Stimulated activated memory B cell treated with anti-CD40 and anti-IgM and Interleukin-4, amounts not matched to agents 10 μg/mL and 1 μg/mL and 100 μg/mL, for 72 hours (primary cell): ENCODE data around the gene AVL9.

Experiments used
- ATAC-seq: fragments of 150-1000 bp; cut with Tn5 transposase; 2 replicates; pipeline ENCODE4 v1.10.0; 2021
- H3K27ac Mint-ChIP-seq: one replicate; pipeline ENCODE4 v1.8.0; 2022; ENCODE audit warnings: mild to moderate bottlenecking, mixed read lengths
- H3K27me3 Mint-ChIP-seq: one replicate; pipeline ENCODE4 v1.8.0; 2022; ENCODE audit warnings: mixed read lengths
- H3K36me3 Mint-ChIP-seq: one replicate; pipeline ENCODE4 v1.8.0; 2022; ENCODE audit warnings: mixed read lengths
- H3K4me1 Mint-ChIP-seq: one replicate; pipeline ENCODE4 v1.8.0; 2022; ENCODE audit warnings: mixed read lengths
- H3K4me3 Mint-ChIP-seq: one replicate; pipeline ENCODE4 v1.8.0; 2022; ENCODE audit warnings: mild to moderate bottlenecking, moderate library complexity, mixed read lengths
- H3K9me3 Mint-ChIP-seq: one replicate; pipeline ENCODE4 v1.8.0; 2022; ENCODE audit warnings: mixed read lengths

The AVL9 gene

GRCh38 chr7:32536585-32536984 is 41.3 kb downstream of the AVL9 start:
- Mint-ChIP-seq H3K4me1 (peaks cover 24% of the 10 kb centered on the region), H3K27me3 (no peaks in the 10 kb centered on the region), H3K27ac (no peak overlapping the region), H3K36me3 (peaks cover 5% of the 10 kb centered on the region), H3K4me3 (no peak overlapping the region), H3K9me3 (no peaks in the 10 kb centered on the region)
- no peak for ATAC-seq

GRCh38 chr7:32537760-32538159 is 42.5 kb downstream of the AVL9 start:
- Mint-ChIP-seq H3K4me1 (peaks cover 24% of the 10 kb centered on the region), H3K4me3 (no peak overlapping the region), H3K9me3 (no peaks in the 10 kb centered on the region), H3K36me3 (peaks cover under 1% of the 10 kb centered on the region), H3K27ac (no peak overlapping the region), H3K27me3 (no peaks in the 10 kb centered on the region)
- no peak for ATAC-seq

GRCh38 chr7:32539366-32539765 is 44.1 kb downstream of the AVL9 start:
- Mint-ChIP-seq H3K4me3 (no peak overlapping the region), H3K27me3 (no peaks in the 10 kb centered on the region), H3K36me3 (peaks cover 16% of the 10 kb centered on the region), H3K9me3 (no peaks in the 10 kb centered on the region), H3K4me1 (peaks cover 31% of the 10 kb centered on the region), H3K27ac (no peak overlapping the region)
- ATAC-seq: no peak

- no peaks in the 10 kb centered on the region for H3K9me3 Mint-ChIP-seq
- no peak for ATAC-seq
- no peak overlapping the region for H3K4me3 Mint-ChIP-seq
- no peak overlapping the region for H3K27ac Mint-ChIP-seq
- no peaks in the 10 kb centered on the region for H3K27me3 Mint-ChIP-seq
- peaks cover 29% of the 10 kb centered on the region for H3K4me1 Mint-ChIP-seq
- H3K36me3 Mint-ChIP-seq: peaks cover 17% of the 10 kb centered on the region
Measured at GRCh38 chr7:32539919-32540531, 44.7 kb downstream of the AVL9 start.

GRCh38 chr7:32542595-32542994 is 47.3 kb downstream of the AVL9 start:
- peaks cover 27% of the 10 kb centered on the region for H3K36me3 Mint-ChIP-seq
- no peak for ATAC-seq
- H3K4me3 Mint-ChIP-seq: no peak overlapping the region
- no peaks in the 10 kb centered on the region for H3K9me3 Mint-ChIP-seq
- H3K27me3 Mint-ChIP-seq: no peaks in the 10 kb centered on the region
- no peak overlapping the region for H3K27ac Mint-ChIP-seq
- peaks cover 13% of the 10 kb centered on the region for H3K4me1 Mint-ChIP-seq

- Mint-ChIP-seq H3K36me3 (peaks cover 47% of the 10 kb centered on the region), H3K9me3 (no peaks in the 10 kb centered on the region), H3K4me3 (no peak overlapping the region), H3K27me3 (no peaks in the 10 kb centered on the region), H3K4me1 (peaks cover 16% of the 10 kb centered on the region), H3K27ac (no peak overlapping the region)
- ATAC-seq: no peak
Measured at GRCh38 chr7:32559480-32559879, 64.2 kb downstream of the AVL9 start.

- H3K36me3 Mint-ChIP-seq: peaks cover 53% of the 10 kb centered on the region
- H3K27ac Mint-ChIP-seq: peak overlapping the region; percentile 46
- H3K4me1 Mint-ChIP-seq: peaks cover 20% of the 10 kb centered on the region
- no peaks in the 10 kb centered on the region for H3K9me3 Mint-ChIP-seq
- no peak overlapping the region for H3K4me3 Mint-ChIP-seq
- no peaks in the 10 kb centered on the region for H3K27me3 Mint-ChIP-seq
- ATAC-seq: no peak
Measured at GRCh38 chr7:32560075-32560474, 64.8 kb downstream of the AVL9 start.

GRCh38 chr7:32561613-32562012 is 66.3 kb downstream of the AVL9 start:
- Mint-ChIP-seq H3K36me3 (peaks cover 54% of the 10 kb centered on the region), H3K4me1 (peaks cover 20% of the 10 kb centered on the region), H3K4me3 (no peak overlapping the region), H3K27me3 (no peaks in the 10 kb centered on the region), H3K27ac (peak overlapping the region; percentile 46), H3K9me3 (no peaks in the 10 kb centered on the region)
- ATAC-seq: no peak

- Mint-ChIP-seq H3K4me3 (no peak overlapping the region), H3K9me3 (no peaks in the 10 kb centered on the region), H3K4me1 (peaks cover 20% of the 10 kb centered on the region), H3K27me3 (no peaks in the 10 kb centered on the region), H3K27ac (peak overlapping the region; percentile 9), H3K36me3 (peaks cover 34% of the 10 kb centered on the region)
- ATAC-seq: no peak
Measured at GRCh38 chr7:32564542-32564941, 69.3 kb downstream of the AVL9 start.

GRCh38 chr7:32569388-32570289 is 74.3 kb downstream of the AVL9 start:
- Mint-ChIP-seq H3K4me1 (peaks cover 3% of the 10 kb centered on the region), H3K36me3 (peaks cover 16% of the 10 kb centered on the region), H3K27ac (no peak overlapping the region)

GRCh38 chr7:32573110-32573687 is 77.9 kb downstream of the AVL9 start:
- H3K27ac Mint-ChIP-seq: no peak overlapping the region
- ATAC-seq: no peak
- H3K9me3 Mint-ChIP-seq: no peaks in the 10 kb centered on the region
- no peaks in the 10 kb centered on the region for H3K27me3 Mint-ChIP-seq
- H3K4me1 Mint-ChIP-seq: no peaks in the 10 kb centered on the region
- peaks cover 30% of the 10 kb centered on the region for H3K36me3 Mint-ChIP-seq
- no peak overlapping the region for H3K4me3 Mint-ChIP-seq

More at GRCh38 chr7:32569388-32570289, 74.3 kb downstream of the AVL9 start:
- H3K27me3 Mint-ChIP-seq: no peaks in the 10 kb centered on the region
- H3K9me3 Mint-ChIP-seq: no peaks in the 10 kb centered on the region
- no peak overlapping the region for H3K4me3 Mint-ChIP-seq
- ATAC-seq: no peak

GRCh38 chr7:32574626-32575025 is 79.3 kb downstream of the AVL9 start:
- peaks cover 30% of the 10 kb centered on the region for H3K36me3 Mint-ChIP-seq
- ATAC-seq: no peak
- no peaks in the 10 kb centered on the region for H3K4me1 Mint-ChIP-seq
- no peaks in the 10 kb centered on the region for H3K27me3 Mint-ChIP-seq
- H3K9me3 Mint-ChIP-seq: no peaks in the 10 kb centered on the region
- H3K27ac Mint-ChIP-seq: no peak overlapping the region
- H3K4me3 Mint-ChIP-seq: no peak overlapping the region

- Mint-ChIP-seq H3K4me1 (no peaks in the 10 kb centered on the region), H3K36me3 (peaks cover 43% of the 10 kb centered on the region), H3K27ac (peak overlapping the region; percentile 45), H3K27me3 (no peaks in the 10 kb centered on the region), H3K4me3 (no peak overlapping the region), H3K9me3 (no peaks in the 10 kb centered on the region)
- ATAC-seq: no peak
Measured at GRCh38 chr7:32577421-32577820, 82.1 kb downstream of the AVL9 start.

GRCh38 chr7:32579776-32580175 is 84.5 kb downstream of the AVL9 start:
- Mint-ChIP-seq H3K4me3 (no peak overlapping the region), H3K4me1 (no peaks in the 10 kb centered on the region), H3K9me3 (no peaks in the 10 kb centered on the region), H3K27ac (no peak overlapping the region), H3K36me3 (peaks cover 57% of the 10 kb centered on the region), H3K27me3 (no peaks in the 10 kb centered on the region)
- ATAC-seq: no peak

GRCh38 chr7:32580646-32581045 is 85.4 kb downstream of the AVL9 start:
- Mint-ChIP-seq H3K27ac (no peak overlapping the region), H3K27me3 (no peaks in the 10 kb centered on the region), H3K36me3 (peaks cover 57% of the 10 kb centered on the region), H3K4me1 (no peaks in the 10 kb centered on the region), H3K9me3 (no peaks in the 10 kb centered on the region), H3K4me3 (no peak overlapping the region)
- no peak for ATAC-seq
